ENCODE data around the gene ALPI. TPM values are rescaled to one million over a fixed set of nuclear protein-coding genes. Genes with fewer than 3 reads are reported as not detected.
"Not testable (repeated sequence)": the region's sequence is repeated elsewhere in the genome, so short reads cannot be mapped to it uniquely, and the experiment has no call there.

ALPI gene
- total RNA-seq, 1 donor from 2014 or later = not detected

- H3K9me3 Mint-ChIP-seq; H3K27ac Mint-ChIP-seq; H3K27me3 Mint-ChIP-seq; H3K36me3 Mint-ChIP-seq (ENCODE audit: low read depth); H3K4me1 Mint-ChIP-seq; DNase-seq; H3K4me3 Mint-ChIP-seq: not testable (repeated sequence)
- intact Hi-C loops (cut with micrococcal nuclease) = loop anchor here (5.0 kb wide), 1 partner anchor 120 kb away; no protein-coding TSS in a partner anchor
Observed at GRCh38 chr2:232442431-232442830, 13.5 kb upstream of the ALPI start.

DNA sequence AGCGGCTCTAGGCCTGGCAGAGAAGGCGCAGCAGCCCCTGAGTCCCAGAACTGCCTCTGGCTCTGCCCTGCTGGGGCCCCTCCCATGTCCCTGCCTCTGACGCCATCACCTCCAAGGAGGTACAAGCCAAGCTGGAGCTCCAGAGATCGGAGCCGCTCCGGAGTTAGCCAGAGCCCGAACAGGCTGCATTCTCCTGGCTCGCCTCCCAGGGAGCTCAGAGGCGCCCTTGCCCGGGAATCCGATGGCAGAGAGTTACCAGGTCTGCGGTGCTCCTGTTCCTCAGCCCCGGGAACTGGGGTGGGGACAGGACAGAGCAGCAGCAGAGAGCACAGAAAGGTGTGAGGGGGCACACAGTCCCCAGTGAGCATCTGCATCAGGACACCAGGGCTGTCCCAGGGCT, 12.9 kb upstream of the ALPI start:
- H3K36me3 Mint-ChIP-seq (ENCODE audit: low read depth); H3K4me1 Mint-ChIP-seq; DNase-seq; H3K27ac Mint-ChIP-seq; H3K4me3 Mint-ChIP-seq; H3K9me3 Mint-ChIP-seq; H3K27me3 Mint-ChIP-seq: not testable (repeated sequence)
- intact Hi-C loops (cut with micrococcal nuclease) = loop anchor here (5.0 kb wide), 1 partner anchor 121 kb away; no protein-coding TSS in a partner anchor

GRCh38 chr2:232443669-232444408, 12.1 kb upstream of the ALPI start:
- H3K27me3 Mint-ChIP-seq; H3K9me3 Mint-ChIP-seq; DNase-seq; H3K36me3 Mint-ChIP-seq (ENCODE audit: low read depth); H3K4me3 Mint-ChIP-seq; H3K4me1 Mint-ChIP-seq; H3K27ac Mint-ChIP-seq: not testable (repeated sequence)
- intact Hi-C loops (cut with micrococcal nuclease) = loop anchor here (5.0 kb wide), 1 partner anchor 122 kb away; no protein-coding TSS in a partner anchor

DNA sequence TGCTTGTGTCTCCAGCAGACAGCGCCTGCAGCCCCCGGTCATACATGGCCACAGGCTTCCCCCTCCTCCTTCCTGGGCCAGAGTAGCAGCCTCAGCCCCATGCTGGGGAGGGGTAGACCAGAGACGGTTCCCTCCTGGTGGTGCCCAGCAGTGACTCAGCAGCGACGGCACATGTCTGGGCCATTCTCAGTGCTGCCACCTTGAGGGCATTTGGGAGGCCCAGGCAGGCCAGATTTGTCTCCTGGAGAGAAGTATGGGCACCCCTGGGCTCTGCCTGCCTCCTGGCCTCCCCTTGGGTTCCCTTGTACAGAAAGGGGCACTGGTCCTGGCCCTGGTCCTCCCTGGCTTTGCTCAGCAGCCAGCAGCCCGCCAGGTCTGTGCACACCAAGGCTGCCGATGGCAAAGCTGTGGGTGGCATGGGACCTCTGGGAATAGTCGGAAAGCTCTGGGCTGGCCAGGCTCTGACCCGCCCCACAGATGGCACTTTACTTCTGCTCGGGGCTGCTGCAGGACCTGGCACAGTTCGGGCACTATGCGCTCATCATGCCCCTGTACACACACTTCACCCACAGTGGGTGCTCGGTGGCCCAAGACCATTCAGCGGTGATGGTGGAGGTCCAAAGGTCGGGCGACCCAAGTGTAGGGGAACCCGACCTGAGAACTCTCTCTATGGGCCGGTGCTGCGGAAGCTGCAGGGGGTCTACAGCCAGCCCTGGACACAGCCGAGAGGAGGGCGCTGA, 11.4 kb upstream of the ALPI start:
- no peak overlapping the region for H3K4me3 Mint-ChIP-seq
- intact Hi-C loops (cut with micrococcal nuclease) = loop anchor here (5.0 kb wide), 1 partner anchor 122 kb away; no protein-coding TSS in a partner anchor
- H3K4me1 Mint-ChIP-seq = peaks cover 3% of the 10 kb centered on the region
- peak overlapping the region; percentile 20 for H3K27ac Mint-ChIP-seq
- DNase-seq = peak; percentile 90
- no peaks in the 10 kb centered on the region for H3K9me3 Mint-ChIP-seq
- no peaks in the 10 kb centered on the region for H3K27me3 Mint-ChIP-seq
- H3K36me3 Mint-ChIP-seq (ENCODE audit: low read depth) = no peaks in the 10 kb centered on the region

DNA sequence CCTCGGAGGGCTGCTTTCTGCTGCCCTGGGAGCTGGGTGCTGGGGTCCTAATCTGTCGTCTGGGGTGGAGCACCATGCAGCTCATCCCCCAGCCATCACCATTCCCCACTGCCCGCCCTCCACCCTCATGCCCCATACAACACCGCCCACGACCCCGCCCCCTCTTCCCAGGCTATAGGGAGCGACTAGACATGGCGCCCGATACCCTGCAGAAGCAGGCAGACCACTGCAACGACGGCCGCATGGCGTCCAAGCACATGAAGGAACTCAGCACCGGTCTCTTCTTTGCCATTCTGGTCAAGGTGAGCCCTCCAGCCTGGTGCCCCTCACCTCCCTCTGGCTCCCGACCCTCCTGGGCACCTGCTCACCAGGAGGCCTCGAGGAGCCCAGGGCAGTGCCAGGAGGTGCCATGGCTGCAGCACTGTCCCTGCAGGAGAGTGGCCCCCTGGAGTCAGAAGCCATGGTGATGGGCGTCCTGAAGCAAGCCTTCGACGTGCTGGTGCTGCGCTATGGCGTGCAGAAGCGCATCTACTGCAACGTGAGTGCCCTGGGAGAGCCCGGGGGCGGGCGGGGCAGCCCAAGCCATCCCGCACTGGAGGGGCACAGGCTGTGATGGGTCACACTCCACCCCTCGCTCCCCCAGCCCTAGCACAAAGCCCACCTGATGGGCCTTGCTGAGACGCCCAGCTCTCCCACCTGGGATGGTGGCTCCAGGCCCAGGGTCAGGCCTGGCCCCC, 10.6 kb upstream of the ALPI start:
- intact Hi-C loops (cut with micrococcal nuclease); H3K36me3 Mint-ChIP-seq (ENCODE audit: low read depth); H3K27ac Mint-ChIP-seq; H3K4me1 Mint-ChIP-seq; H3K27me3 Mint-ChIP-seq; H3K9me3 Mint-ChIP-seq; H3K4me3 Mint-ChIP-seq; DNase-seq: not testable (repeated sequence)

DNA sequence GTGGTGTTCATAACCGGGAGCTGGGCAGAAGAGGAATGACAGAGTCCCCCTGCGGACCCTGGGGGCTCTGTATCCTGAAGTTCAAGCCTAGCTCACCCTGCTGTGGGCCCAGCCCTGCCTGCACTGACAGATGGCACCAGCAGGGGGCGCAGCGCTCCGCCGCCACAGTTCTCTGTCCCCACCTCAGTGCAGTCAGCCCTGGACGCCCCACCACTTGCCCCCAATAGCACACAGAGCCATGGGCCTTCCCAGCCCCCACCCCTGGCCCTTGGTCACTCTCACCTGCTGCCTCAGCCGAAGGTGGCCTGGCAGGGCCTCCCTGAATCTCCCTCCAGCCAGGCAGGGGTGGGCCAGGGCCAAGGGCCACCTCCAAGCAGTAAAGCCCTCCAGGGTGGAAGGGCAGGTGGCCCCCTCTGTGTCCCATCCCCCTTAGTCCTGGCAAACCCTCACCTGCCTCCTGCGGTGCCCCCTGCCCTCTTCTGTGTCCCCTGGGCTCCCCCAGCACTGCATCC, 9.6 kb upstream of the ALPI start:
- intact Hi-C loops (cut with micrococcal nuclease) = loop anchor here (2.0 kb wide), 1 partner anchor 76 kb away; no protein-coding TSS in a partner anchor
- H3K27me3 Mint-ChIP-seq; H3K36me3 Mint-ChIP-seq (ENCODE audit: low read depth); H3K9me3 Mint-ChIP-seq; H3K27ac Mint-ChIP-seq; H3K4me1 Mint-ChIP-seq; DNase-seq; H3K4me3 Mint-ChIP-seq: not testable (repeated sequence)

- intact Hi-C loops (cut with micrococcal nuclease) = loop anchor here (2.0 kb wide), 1 partner anchor 76 kb away; no protein-coding TSS in a partner anchor
- Mint-ChIP-seq H3K9me3 (no peaks in the 10 kb centered on the region), H3K4me1 (no peaks in the 10 kb centered on the region), H3K27ac (no peak overlapping the region), H3K4me3 (no peak overlapping the region), H3K27me3 (no peaks in the 10 kb centered on the region), H3K36me3 (ENCODE audit: low read depth) (no peaks in the 10 kb centered on the region)
- no peak for DNase-seq
Observed at GRCh38 chr2:232447091-232447620, 8.8 kb upstream of the ALPI start.

DNA sequence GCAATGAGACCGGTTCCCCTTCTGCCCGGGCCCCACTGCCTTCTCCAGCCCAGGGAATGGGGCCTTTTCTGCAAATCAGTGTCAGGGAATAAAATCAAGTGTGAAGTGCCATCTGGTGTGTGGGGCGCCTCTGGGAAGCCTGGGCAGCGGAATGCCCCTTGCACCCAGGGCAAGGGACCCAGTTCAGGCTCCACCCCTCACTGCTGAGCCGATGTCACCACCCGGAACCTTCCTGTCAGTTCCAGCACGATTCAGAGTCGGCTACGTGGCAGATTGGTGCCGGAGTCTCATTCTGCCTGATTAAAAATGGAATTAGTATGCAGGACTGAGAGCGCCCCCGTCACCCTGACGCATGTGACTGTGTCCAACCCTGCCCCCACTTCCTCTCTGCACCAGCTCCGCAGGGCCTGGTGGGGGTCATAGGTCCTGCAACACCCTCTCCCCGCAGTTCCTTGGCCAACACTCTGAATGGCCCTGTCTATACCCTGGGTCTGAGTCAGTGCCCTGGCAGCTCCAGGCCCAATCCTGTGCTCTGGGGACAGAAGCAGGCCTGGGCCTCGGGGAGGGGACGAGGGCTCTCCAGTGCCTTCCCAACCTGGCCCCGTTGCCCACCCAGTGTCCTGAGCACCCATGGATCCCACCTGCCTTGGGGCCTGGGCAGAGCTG, 8.2 kb upstream of the ALPI start:
- no peak overlapping the region for H3K27ac Mint-ChIP-seq
- H3K27me3 Mint-ChIP-seq = no peaks in the 10 kb centered on the region
- H3K9me3 Mint-ChIP-seq = no peaks in the 10 kb centered on the region
- DNase-seq = no peak
- no peaks in the 10 kb centered on the region for H3K4me1 Mint-ChIP-seq
- H3K4me3 Mint-ChIP-seq = no peak overlapping the region
- intact Hi-C loops (cut with micrococcal nuclease) = loop anchor here (2.0 kb wide), 1 partner anchor 75 kb away; no protein-coding TSS in a partner anchor
- H3K36me3 Mint-ChIP-seq (ENCODE audit: low read depth) = no peaks in the 10 kb centered on the region

GRCh38 chr2:232448304-232448690, 7.7 kb upstream of the ALPI start:
- Mint-ChIP-seq H3K36me3 (ENCODE audit: low read depth) (no peaks in the 10 kb centered on the region), H3K4me1 (no peaks in the 10 kb centered on the region), H3K4me3 (no peak overlapping the region), H3K27me3 (no peaks in the 10 kb centered on the region), H3K9me3 (no peaks in the 10 kb centered on the region), H3K27ac (no peak overlapping the region)
- DNase-seq = no peak
- intact Hi-C loops (cut with micrococcal nuclease) = no loop called here

- Mint-ChIP-seq H3K27me3 (no peaks in the 10 kb centered on the region), H3K9me3 (no peaks in the 10 kb centered on the region), H3K4me1 (no peaks in the 10 kb centered on the region), H3K27ac (no peak overlapping the region), H3K4me3 (no peak overlapping the region), H3K36me3 (ENCODE audit: low read depth) (no peaks in the 10 kb centered on the region)
- intact Hi-C loops (cut with micrococcal nuclease) = no loop called here
- DNase-seq = no peak
Observed at GRCh38 chr2:232449964-232450363, 6.0 kb upstream of the ALPI start.

GRCh38 chr2:232451645-232452044, 4.3 kb upstream of the ALPI start:
- H3K27ac Mint-ChIP-seq; DNase-seq; H3K4me1 Mint-ChIP-seq; H3K4me3 Mint-ChIP-seq; H3K27me3 Mint-ChIP-seq; H3K36me3 Mint-ChIP-seq (ENCODE audit: low read depth); H3K9me3 Mint-ChIP-seq; intact Hi-C loops (cut with micrococcal nuclease): not testable (repeated sequence)

DNA sequence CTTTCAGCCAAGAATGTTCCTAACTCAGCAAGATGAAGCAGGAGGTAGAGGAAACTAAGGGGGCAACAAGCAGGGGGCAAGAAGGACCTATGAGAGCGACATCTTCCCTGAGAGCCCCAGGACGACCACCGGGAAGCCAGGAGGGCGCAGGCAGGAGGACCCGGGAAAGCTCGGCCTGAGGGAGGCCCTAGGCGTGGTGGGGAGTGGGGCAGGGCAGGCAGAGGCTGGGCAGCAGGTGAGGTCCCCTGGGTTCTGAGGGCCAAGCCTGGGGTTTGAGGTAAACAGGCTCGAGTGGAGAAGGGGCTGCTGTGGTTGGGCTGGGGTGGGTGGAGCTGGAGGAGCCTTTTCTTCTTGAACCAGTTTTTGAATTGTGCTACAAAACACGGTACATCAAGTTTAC, 1.3 kb upstream of the ALPI start:
- H3K36me3 Mint-ChIP-seq (ENCODE audit: low read depth) = no peaks in the 10 kb centered on the region
- H3K4me1 Mint-ChIP-seq = no peaks in the 10 kb centered on the region
- H3K27ac Mint-ChIP-seq = no peak overlapping the region
- peaks cover 2% of the 10 kb centered on the region for H3K27me3 Mint-ChIP-seq
- no peak for DNase-seq
- H3K4me3 Mint-ChIP-seq = no peak overlapping the region
- intact Hi-C loops (cut with micrococcal nuclease) = no loop called here
- no peaks in the 10 kb centered on the region for H3K9me3 Mint-ChIP-seq
